ENCODE data around the gene RASGRF1. TPM values are rescaled to one million over a fixed set of nuclear protein-coding genes. Genes with fewer than 3 reads are reported as not detected.
A peak's percentile ranks its signal among the peaks of the same experiment; 100 is the strongest.

RASGRF1 gene
- total and polyA plus RNA-seq, 9 of the 15 experiments (the other 6 are each of a cell fraction or from before 2014, with no cell fraction given) = 0.03 to 0.58 (median 0.06) TPM; not detected in 1

- TF ChIP-seq, protein P1, sequence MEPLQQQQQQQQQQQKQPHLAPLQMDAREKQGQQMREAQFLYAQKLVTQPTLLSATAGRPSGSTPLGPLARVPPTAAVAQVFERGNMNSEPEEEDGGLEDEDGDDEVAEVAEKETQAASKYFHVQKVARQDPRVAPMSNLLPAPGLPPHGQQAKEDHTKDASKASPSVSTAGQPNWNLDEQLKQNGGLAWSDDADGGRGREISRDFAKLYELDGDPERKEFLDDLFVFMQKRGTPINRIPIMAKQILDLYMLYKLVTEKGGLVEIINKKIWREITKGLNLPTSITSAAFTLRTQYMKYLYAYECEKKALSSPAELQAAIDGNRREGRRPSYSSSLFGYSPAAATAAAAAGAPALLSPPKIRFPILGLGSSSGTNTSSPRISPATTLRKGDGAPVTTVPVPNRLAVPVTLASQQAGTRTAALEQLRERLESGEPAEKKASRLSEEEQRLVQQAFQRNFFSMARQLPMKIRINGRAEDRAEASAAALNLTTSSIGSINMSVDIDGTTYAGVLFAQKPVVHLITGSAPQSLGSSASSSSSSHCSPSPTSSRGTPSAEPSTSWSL (CRISPR knock-in tag; IDR thresholded peaks at IDR 0.05; ENCODE audit: borderline replicate concordance) = 0 out of 2 replicates have a peak, but pooled peaks have one; percentile 63
- TF ChIP-seq RNF2 (IDR thresholded peaks at IDR 0.05) (0 out of 2 replicates have a peak, but pooled peaks have one; percentile 55), FOXK1 (CRISPR knock-in tag; IDR thresholded peaks at IDR 0.05; ENCODE audit: borderline replicate concordance) (no peak), ZBTB1 (CRISPR knock-in tag; IDR thresholded peaks at IDR 0.05; ENCODE audit: borderline replicate concordance, low read depth) (peak; percentile 60), ZNF324 (CRISPR knock-in tag; IDR thresholded peaks at IDR 0.05) (0 out of 2 replicates have a peak, but pooled peaks have one; percentile 21), PREB (CRISPR knock-in tag; IDR thresholded peaks at IDR 0.05) (no peak), SUPT5H (IDR thresholded peaks at IDR 0.05) (peak; percentile 69), ATF3 (IDR thresholded peaks at IDR 0.05) (no peak), ATF3 (CRISPR knock-in tag; conservative IDR thresholded peaks at IDR 0.05) (no peak), FIP1L1 (IDR thresholded peaks at IDR 0.05; ENCODE audit: low read depth, low read length, poor library complexity, severe bottlenecking) (peak; percentile 45), HOMEZ (CRISPR knock-in tag; IDR thresholded peaks at IDR 0.05) (no peak), ZNF384 (IDR thresholded peaks at IDR 0.05; ENCODE audit: low read depth, low read length) (no peak), KLF10 (CRISPR knock-in tag; IDR thresholded peaks at IDR 0.05) (no peak), BACH1 (tag; IDR thresholded peaks at IDR 0.05) (no peak)
- TF ChIP-seq, protein P2, sequence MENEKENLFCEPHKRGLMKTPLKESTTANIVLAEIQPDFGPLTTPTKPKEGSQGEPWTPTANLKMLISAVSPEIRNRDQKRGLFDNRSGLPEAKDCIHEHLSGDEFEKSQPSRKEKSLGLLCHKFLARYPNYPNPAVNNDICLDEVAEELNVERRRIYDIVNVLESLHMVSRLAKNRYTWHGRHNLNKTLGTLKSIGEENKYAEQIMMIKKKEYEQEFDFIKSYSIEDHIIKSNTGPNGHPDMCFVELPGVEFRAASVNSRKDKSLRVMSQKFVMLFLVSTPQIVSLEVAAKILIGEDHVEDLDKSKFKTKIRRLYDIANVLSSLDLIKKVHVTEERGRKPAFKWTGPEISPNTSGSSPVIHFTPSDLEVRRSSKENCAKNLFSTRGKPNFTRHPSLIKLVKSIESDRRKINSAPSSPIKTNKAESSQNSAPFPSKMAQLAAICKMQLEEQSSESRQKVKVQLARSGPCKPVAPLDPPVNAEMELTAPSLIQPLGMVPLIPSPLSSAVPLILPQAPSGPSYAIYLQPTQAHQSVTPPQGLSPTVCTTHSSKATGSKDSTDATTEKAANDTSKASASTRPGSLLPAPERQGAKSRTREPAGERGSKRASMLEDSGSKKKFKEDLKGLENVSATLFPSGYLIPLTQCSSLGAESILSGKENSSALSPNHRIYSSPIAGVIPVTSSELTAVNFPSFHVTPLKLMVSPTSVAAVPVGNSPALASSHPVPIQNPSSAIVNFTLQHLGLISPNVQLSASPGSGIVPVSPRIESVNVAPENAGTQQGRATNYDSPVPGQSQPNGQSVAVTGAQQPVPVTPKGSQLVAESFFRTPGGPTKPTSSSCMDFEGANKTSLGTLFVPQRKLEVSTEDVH (IDR thresholded peaks at IDR 0.05; ENCODE audit: low read depth, partially characterized antibody) = no peak
- TF ChIP-seq, protein P3, sequence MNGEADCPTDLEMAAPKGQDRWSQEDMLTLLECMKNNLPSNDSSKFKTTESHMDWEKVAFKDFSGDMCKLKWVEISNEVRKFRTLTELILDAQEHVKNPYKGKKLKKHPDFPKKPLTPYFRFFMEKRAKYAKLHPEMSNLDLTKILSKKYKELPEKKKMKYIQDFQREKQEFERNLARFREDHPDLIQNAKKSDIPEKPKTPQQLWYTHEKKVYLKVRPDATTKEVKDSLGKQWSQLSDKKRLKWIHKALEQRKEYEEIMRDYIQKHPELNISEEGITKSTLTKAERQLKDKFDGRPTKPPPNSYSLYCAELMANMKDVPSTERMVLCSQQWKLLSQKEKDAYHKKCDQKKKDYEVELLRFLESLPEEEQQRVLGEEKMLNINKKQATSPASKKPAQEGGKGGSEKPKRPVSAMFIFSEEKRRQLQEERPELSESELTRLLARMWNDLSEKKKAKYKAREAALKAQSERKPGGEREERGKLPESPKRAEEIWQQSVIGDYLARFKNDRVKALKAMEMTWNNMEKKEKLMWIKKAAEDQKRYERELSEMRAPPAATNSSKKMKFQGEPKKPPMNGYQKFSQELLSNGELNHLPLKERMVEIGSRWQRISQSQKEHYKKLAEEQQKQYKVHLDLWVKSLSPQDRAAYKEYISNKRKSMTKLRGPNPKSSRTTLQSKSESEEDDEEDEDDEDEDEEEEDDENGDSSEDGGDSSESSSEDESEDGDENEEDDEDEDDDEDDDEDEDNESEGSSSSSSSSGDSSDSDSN (IDR thresholded peaks at IDR 0.05; ENCODE audit: borderline replicate concordance in 1 of 2, low read depth in 2 of 2, low read length in 2 of 2) = no peak; a peak in 1 of 4 replicates
Measured at GRCh38 chr15:78944669-78945407, 145.7 kb downstream of the RASGRF1 start, which contains the start of gene CTSH (continued).
